ENCODE measurements around the gene C10orf62. TPM values are rescaled to one million over a fixed set of nuclear protein-coding genes. Genes with fewer than 3 reads are reported as not detected.

Gene C10orf62
- polyA plus RNA-seq, 12 donors: 0.18 to 0.20 (median 0.18) TPM; not detected in 9

DNA sequence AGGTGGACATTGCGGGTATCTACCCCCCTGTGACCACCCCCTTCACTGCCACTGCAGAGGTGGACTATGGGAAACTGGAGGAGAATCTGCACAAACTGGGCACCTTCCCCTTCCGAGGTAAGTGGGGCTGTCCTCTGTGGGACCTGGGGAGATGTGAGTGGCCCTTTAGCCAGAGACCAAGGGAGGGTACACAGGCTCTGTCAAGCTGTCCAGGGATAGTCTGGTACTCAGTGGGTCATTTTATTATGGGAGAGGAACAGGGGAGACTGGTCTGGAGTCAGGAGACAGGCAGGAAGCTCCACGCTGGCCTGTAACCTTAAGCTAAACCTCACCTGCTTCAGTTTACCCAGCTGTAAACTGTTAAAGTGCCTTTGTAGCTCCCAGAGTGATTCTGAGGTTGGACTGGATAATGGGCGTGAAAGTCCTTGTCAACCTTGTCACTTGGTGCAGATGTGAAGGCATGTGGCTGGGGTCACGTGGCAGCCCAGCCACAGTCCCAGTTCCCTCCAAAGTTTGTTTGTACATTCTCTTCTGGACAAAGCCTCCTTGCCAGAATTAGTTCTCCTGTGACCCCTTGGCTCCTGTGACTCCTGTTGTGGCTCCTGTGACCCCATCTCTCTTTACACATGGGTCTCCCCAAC, 4.6 kb upstream of the C10orf62 start:
- DNase-seq: no peak

DNA sequence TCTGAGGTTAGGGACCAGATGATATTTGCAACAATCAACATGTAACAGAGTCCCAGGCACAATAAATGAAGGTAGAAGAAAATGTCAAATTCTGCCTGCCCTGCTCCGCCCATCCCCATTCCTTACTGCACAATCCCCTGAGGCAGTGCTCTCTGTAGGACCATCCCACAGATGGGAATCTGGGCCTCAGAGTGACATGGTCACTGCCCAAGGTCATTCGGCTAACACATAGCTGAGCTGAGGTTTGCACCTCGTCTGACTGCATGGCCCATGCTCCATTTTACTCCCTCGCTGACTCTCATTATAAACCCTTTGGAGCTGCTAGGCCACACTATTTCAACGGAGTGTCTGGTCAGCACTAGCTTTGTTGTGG, 4.1 kb upstream of the C10orf62 start:
- DNase-seq: no peak

DNA sequence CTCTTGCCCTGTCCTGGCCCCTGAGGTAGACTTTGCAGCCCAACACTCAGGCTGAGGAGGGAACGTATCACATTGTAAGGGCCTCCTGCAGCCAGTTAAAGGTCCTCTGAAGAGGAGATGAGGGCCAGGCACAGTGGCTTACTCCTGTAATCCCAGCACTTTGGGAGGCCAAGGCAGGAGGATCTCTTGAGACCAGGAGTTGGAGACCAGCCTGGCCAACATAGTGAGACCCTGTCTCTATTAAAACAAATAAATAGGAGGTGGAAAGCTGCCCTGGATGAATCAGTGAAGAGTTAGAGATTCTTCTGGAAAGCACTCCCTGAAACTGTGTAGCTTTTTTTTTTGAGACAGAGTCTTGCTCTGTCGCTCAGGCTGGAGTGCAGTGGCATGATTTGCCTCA, 2.3 kb upstream of the C10orf62 start:
- DNase-seq: no peak

DNA sequence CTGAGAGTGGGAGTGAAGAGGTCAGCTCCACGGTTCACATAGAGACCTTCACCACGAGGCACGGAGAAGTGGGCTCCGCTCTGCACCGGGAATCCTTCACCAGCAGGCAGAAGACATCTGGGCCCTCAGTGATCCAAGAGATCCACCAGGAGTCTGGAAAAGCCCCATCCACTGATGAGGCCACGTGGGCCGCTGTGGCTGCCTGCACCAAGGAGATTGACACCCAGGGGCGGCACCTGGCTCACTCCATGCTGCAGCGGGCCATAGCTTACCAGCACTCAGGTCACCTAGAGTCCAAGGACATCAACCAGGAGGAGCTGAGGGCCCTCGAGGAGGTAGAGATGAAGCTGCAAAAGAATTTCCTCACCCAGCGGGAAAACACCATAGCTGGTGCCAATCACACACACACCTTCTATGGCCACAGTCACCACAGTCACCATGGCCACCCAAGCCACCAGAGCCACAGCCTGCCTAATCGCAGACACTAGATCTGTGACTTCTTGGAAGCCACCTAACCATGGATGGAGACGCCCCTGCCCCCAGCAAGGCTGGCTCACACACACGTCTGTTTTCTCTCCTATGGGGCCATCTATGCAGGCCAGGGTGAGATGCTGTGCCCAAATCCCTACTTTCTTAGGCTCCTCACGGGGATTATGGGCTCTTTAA, 694 bp downstream of the C10orf62 start:
- no peak for DNase-seq

DNA sequence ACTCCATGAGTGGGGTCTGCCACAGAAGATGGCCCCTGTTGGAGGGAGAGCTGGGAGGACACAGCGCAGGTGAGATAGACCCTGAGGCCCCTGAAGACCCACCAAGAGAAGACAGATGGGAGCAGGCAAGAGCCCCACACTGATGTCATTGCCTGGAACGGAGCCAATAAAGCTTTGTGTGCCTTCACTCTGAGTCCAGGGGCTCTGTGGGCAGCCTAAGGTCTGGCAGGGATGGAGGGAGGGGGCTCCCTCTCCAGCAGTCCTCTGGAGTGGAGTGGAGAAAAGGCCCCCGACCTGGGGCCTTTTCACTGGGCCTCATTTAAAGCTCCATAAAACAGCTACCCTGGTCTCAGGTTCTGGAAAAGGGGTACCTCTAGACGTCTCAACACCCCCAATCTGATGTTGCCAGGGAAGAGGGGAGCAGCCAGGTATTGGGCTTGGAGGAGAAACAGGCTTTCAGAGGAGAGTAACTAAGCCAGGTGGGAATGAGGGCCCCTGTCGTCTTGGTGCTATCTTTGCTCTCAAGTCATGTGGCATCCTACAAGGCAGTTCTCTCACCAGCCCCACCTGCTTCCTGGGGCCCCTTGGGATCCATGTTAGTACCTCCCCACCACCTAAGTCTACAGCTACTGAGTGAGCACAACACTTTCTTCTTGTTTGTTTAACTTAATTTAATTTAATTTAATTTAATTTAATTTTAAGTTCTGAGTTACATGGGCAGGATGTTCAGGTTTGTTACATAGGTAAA, 1.4 kb downstream of the C10orf62 start:
- DNase-seq: no peak

DNA sequence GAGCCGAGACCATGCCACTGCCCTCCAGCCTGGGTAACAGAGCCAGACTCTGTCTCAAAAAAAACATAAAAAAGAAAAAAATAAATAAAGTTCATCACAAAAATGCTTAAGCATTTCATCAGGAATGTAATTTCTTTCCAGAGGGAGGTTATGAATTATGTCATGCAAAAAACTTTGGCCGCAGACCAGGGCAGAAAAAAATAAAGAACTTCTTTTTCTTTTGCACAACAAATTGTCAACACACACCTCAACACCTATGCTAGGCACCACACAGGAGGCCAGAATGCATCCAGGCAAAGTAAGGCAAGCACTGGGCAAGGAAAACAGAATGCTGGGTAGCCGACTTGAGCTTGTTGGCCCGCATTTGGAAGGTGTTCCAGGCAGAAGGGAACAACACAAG, 3.9 kb downstream of the C10orf62 start:
- peak; percentile 54 for DNase-seq

DNA sequence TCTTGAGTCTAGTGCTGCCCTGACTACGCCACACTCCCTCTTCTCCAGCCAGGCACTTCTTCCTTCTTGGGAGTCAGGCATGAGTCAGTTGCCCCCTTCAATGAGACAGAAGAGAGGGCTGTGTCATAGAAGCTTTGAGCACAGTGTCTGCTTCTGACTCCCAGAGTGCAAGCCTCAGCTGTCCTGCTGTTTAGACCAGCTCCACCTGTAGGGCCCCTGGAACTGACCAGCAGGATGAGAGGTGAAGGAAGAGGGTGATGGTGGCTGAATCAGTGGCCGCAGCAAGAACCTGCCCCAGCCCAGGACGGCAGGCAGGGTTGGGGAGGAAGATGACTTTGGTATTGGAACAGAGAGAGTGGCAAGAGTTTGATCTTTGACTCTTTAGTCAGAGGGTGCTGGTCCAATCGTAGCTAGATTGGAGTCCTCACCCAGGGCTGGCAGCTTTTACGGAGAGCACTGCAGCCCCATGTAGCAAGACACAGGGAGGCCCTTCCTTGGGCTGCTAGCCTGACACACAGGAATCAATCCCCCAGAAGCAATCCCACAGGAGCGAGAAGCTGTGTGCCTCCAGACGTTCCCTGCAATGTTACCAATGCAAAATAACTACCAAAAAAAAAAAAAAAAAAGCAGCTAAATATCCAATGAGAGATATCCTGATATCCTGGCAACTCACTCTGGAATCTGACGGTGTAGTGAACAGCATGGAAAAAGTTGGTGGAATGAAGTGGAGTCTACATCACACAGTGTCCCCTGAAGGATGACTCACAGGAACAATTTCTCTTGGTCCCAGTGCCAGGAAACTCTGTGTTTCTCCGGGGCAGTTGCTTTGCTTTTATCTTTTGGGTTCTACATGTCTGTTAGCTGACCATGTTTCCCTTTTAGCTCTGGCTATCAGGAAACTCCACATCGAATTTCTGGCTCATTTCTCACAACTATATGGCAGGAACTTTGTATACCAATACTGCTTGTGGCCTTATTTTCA, 6.9 kb downstream of the C10orf62 start:
- DNase-seq: peak; percentile 76

GRCh38 chr10:97597778-97598177, 8.3 kb downstream of the C10orf62 start:
- DNase-seq: no peak

DNA sequence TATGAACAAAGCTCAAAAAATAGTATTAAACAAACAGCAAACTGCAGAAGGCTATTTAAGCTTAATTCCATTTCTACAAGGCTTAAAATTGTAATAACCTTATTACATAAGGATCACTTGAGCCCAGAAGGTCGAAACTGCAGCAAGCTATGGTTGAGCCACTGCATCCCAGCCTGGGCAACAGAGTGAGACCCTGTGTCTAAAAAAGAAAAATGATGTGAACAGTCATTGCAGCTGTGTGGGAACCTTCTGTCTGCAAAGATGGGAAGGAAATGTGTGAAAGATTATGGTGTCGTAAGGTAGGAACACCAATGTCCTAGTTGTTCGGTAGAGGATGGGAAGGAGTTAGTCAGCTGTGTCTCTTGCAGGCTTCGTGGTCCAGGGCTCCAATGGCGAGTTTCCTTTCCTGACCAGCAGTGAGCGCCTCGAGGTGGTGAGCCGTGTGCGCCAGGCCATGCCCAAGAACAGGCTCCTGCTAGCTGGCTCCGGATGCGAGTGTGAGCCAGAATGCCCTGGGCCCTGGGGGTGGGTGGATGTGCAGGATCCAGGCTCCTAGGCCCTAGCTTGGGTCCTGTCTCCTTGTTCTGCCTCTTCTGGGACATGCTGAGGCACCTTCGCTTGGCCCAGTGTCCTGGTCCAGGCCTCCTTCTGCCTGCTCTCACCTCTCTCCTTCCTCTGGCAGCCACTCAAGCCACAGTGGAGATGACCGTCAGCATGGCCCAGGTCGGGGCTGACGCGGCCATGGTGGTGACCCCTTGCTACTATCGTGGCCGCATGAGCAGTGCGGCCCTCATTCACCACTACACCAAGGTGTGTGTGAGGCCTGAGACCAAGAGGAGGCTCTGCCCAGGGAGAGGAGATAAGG, 9.1 kb downstream of the C10orf62 start:
- DNase-seq: no peak

DNA sequence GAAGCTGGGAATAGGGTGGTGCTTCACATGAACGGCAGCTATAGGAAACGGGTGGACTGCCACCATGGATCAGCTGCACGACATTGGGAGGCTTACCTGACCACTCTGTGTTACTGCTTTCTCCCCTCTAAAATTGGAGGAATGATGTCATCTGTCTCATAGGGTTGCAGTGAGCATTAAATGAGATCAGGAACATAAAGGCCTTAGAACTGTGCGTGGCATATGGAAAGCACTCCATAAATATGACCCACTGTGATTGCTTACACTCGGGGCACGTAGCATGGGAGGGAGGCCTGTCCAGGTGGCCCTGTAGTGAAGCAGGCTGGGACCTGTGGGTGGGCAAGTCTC, 9.7 kb downstream of the C10orf62 start:
- DNase-seq: no peak

- no peak for DNase-seq
Measured at GRCh38 chr10:97600616-97601015, 11.1 kb downstream of the C10orf62 start.

DNA sequence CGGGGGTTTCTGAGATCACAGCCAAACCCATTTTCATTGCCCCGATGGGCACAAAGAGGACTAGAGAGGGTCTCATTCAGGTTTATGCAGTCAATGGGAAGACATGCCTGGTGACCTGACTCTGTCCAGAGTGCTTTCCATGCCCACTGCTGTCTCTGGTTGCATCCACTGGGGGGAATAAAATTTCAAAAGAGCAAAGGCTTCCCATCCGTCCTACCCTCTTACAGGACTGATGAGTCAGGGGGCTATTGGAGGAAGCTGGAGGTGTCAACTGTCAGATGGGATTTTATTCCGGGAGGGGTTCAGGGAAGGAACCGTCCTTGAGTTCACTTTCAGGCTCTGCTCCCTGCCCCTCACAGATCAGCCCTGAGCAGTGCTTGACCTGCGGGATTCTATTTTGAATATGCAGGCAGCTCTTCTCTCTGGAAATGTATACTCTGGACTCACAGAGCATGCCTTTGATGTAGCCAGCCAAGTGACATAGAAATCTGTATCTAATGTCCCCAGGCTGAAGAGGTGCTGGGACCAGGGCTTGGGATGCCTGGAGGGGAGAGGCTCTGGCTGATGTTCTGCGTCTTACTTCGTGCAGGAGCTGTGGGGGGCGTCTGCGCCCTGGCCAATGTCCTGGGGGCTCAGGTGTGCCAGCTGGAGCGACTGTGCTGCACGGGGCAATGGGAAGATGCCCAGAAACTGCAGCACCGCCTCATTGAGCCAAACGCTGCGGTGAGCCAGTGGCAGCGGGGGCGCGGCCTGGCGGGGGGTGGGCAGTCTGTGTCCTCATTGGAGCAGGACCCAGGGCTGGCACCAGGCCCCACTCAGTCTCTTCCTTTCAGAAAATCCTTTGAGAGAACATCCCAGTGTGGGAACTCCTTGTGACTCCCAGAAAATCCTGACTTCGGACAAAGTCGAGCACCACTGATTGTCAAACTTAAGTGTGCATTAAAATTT, 12.0 kb downstream of the C10orf62 start:
- no peak for DNase-seq

- no peak for DNase-seq
Measured at GRCh38 chr10:97607095-97607636, 17.6 kb downstream of the C10orf62 start.

DNA sequence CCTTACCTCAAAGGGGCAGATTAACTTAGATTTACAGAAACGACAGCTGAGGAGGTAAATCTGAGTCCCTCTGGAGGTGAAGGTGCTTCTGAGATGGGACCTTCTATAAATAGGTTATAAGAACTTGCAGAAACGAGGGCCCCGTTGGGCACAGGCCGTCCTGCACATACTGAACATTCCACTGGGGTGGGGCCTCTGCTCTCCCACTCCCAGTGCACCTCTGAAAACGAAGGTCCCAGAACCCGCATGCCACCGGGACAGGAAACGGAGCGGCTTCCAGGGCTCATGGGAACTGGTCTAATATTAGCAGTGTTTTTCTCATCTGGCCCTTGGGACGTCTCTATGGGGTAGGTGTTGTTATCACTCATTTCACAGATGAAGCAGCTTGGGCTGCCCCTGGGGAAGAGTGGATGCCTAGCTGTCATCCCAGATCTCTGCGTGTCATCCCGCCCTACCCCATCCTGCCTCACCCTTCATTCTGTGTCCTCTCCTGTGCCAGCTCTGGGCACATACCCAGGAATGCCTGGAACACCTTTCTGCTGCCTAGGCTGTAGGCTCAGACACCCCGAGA, 19.6 kb downstream of the C10orf62 start:
- DNase-seq: no peak

DNA sequence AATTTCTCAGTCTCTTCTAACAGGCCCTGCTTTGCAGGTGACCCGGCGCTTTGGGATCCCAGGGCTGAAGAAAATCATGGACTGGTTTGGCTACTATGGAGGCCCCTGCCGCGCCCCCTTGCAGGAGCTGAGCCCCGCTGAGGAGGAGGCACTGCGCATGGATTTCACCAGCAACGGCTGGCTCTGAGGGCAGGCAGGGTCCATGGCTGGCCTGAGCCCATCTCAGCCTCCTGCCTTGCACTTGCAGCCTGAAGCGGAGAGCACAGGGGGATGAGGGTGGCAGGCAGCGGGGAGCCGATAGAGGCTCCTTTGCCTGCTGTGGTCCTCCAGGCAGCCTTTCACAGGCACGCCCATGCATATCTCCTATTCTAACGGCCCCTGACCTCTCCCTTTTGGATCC, 22.0 kb downstream of the C10orf62 start:
- no peak for DNase-seq

- peak; percentile 59 for DNase-seq
Measured at GRCh38 chr10:97612386-97612785, 22.9 kb downstream of the C10orf62 start.

- no peak for DNase-seq
Measured at GRCh38 chr10:97618285-97618684, 28.8 kb downstream of the C10orf62 start.

DNA sequence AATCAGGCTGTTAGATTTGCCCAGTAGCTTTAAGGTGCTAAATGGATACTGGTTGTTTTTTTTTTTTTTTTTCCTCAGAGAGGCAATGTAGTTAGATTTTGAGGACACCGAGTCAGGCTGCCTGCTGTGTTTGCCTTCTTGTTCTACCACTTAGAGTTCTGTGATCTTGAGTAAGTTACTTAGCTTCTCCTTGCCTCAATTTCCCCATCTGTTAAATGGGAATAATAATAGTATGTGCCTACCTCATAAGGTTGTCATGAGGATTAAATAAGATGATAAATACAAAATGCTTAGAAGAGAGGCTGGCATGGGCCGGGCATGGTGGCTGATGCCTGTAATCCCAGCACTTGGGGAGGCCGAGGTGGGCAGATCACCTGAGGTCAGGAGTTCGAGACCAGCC, 29.2 kb downstream of the C10orf62 start:
- no peak for DNase-seq

DNA sequence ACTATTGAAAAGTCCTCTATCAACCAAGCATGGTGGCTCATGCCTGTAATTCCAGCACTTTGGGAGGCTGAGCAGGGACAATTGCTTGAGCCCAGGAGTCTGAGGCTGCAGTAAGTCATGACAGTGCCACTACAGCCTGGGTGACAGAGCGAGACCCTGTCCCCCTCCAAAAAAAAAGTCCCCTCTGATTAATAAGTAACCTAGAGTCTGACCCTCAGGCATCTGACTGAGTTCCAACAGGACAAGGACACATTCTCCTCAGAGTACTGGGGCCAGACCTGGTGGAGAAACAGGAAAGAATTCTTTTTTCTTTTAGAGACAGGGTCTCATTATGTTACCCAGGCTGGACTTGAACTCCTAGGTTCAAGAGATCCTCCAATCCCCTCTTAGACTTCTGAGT, 33.8 kb downstream of the C10orf62 start:
- DNase-seq: no peak
